WTC11 (cell line): ENCODE results near the gene RPS15. TPM values are rescaled to one million over a fixed set of nuclear protein-coding genes. Genes with fewer than 3 reads are reported as not detected.

Source experiments
- ATAC-seq: fragments of 200-7000 bp; cut with Tn5 transposase; 2 replicates; pipeline ENCODE4 v1.10.0; 2021; ENCODE audit warnings: mild to moderate bottlenecking, moderate library complexity
- CTCF ChIA-PET: fragments of 300-600 bp; sonication (Branson Sonifier 250); formaldehyde crosslinking; loops from one replicate; lab custom pipeline; 2021; ENCODE audit warnings: antibody characterized with exemption; lab: Charles Lee
- POLR2A ChIA-PET: fragments of 350-600 bp; sonication (Branson Sonifier 250); formaldehyde crosslinking; loops from one replicate; lab custom pipeline; 2021; ENCODE audit warnings: antibody characterized with exemption; lab: Charles Lee
- DNase-seq: peaks from one replicate; pipeline ENCODE4 v3.0.0; 2021; ENCODE audit warnings: low spot score
- H3K27ac Mint-ChIP-seq: 2 replicates; pipeline ENCODE4 v1.8.0; 2021; ENCODE audit warnings: mixed read lengths
- H3K27me3 Mint-ChIP-seq: 2 replicates; pipeline ENCODE4 v1.8.0; 2021; ENCODE audit warnings: low read depth, mild to moderate bottlenecking, moderate library complexity, mixed read lengths
- H3K36me3 Mint-ChIP-seq: 2 replicates; pipeline ENCODE4 v1.8.0; 2021; ENCODE audit warnings: mixed read lengths
- H3K4me1 Mint-ChIP-seq: 2 replicates; pipeline ENCODE4 v1.8.0; 2022; ENCODE audit warnings: mixed read lengths
- H3K4me3 Mint-ChIP-seq: 2 replicates; pipeline ENCODE4 v1.8.0; 2021; ENCODE audit warnings: mild to moderate bottlenecking, moderate library complexity, mixed read lengths
- H3K9me3 Mint-ChIP-seq: 2 replicates; pipeline ENCODE4 v1.8.0; 2021; ENCODE audit warnings: mixed read lengths
- CREB1 ChIP-seq: sonication (generic); formaldehyde crosslinking; IDR thresholded peaks from 2 replicates; pipeline ENCODE4 v1.8.0; 2023; ENCODE audit warnings: mild to moderate bottlenecking, missing genetic modification reagents
- EMX1 ChIP-seq: fragments of 250-450 bp; sonication (Bioruptor Pico); IDR thresholded peaks from 2 replicates; pipeline ENCODE4 v1.8.0; 2021; ENCODE audit warnings: mild to moderate bottlenecking
- FOXJ3 ChIP-seq: sonication (generic); formaldehyde crosslinking; IDR thresholded peaks from 2 replicates; pipeline ENCODE4 v1.9.0; 2021; ENCODE audit warnings: missing genetic modification reagents, mild to moderate bottlenecking, borderline replicate concordance
- IRF2 ChIP-seq: sonication (generic); formaldehyde crosslinking; IDR thresholded peaks from 2 replicates; pipeline ENCODE4 v1.8.0; 2022; ENCODE audit warnings: low read depth, missing genetic modification reagents, borderline replicate concordance
- MXD4 ChIP-seq: fragments of 250-450 bp; sonication (Bioruptor Pico); IDR thresholded peaks from 2 replicates; pipeline ENCODE4 v1.8.0; 2021; ENCODE audit warnings: mild to moderate bottlenecking, moderate library complexity, borderline replicate concordance
- NFATC4 ChIP-seq: fragments of 250-450 bp; sonication (Bioruptor Pico); IDR thresholded peaks from 2 replicates; pipeline ENCODE4 v1.9.0; 2021; ENCODE audit warnings: mild to moderate bottlenecking
- NFE2L1 ChIP-seq: sonication (generic); formaldehyde crosslinking; IDR thresholded peaks from 2 replicates; pipeline ENCODE4 v1.8.1; 2023; ENCODE audit warnings: missing genetic modification reagents
- PRRX2 ChIP-seq: fragments of 250-450 bp; sonication (Bioruptor Pico); IDR thresholded peaks from 2 replicates; pipeline ENCODE4 v1.8.0; 2021; ENCODE audit warnings: mild to moderate bottlenecking
- SOX15 ChIP-seq: fragments of 250-450 bp; sonication (Bioruptor Pico); IDR thresholded peaks from 2 replicates; pipeline ENCODE4 v1.9.0; 2021; ENCODE audit warnings: mild to moderate bottlenecking
- total RNA-seq: library from RNA; stranded (reverse); gene quantifications from 3 replicates; pipeline ENCODE4 v1.2.3, GENCODE V29; 2021
- TF ChIP-seq, protein P1 (sequence below): sonication (generic); formaldehyde crosslinking; IDR thresholded peaks from 2 replicates; pipeline ENCODE4 v1.8.1; 2023; ENCODE audit warnings: mild to moderate bottlenecking, missing genetic modification reagents, moderate library complexity
- TF ChIP-seq, protein P2 (sequence below): fragments of 250-450 bp; sonication (Bioruptor Pico); conservative IDR thresholded peaks from 2 replicates; pipeline ENCODE4 v1.9.0; 2021; ENCODE audit warnings: mild to moderate bottlenecking
- TF ChIP-seq, protein P3 (sequence below): fragments of 250-450 bp; sonication (Bioruptor Pico); IDR thresholded peaks from 2 replicates; pipeline ENCODE4 v1.9.0; 2021; ENCODE audit warnings: mild to moderate bottlenecking

RPS15 gene
- total RNA-seq, 1 experiment from 2014 or later = 1,932 TPM

DNA sequence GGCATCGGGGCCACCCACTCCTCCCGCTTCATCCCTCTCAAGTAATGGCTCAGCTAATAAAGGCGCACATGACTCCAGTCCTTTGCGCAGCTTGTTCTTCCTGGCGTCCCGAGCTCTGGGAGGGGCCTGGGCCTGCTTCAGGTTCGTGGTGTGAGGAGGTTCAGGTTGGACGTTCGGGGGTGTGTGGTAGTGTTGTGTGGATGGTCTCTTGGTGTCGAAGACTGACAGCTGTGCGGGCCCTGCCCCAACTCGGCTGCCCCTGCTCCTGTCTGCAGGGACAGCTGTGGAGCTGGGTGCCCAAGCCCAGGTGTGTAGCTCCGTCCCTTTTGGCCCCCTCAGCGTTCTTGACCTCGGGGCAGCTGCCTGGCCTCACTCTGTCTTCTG, 2.2 kb downstream of the RPS15 start:
- POLR2A ChIA-PET = interaction anchor here (1.2 kb wide), 1 partner anchor 174 kb away, joined by 4 read pairs; no protein-coding TSS in a partner anchor
- TF ChIP-seq SOX15 (CRISPR knock-in tag) = no peak
- no peak for TF ChIP-seq FOXJ3 (CRISPR knock-in tag)
- TF ChIP-seq NFE2L1 (CRISPR knock-in tag) = no peak
- TF ChIP-seq, protein P1, sequence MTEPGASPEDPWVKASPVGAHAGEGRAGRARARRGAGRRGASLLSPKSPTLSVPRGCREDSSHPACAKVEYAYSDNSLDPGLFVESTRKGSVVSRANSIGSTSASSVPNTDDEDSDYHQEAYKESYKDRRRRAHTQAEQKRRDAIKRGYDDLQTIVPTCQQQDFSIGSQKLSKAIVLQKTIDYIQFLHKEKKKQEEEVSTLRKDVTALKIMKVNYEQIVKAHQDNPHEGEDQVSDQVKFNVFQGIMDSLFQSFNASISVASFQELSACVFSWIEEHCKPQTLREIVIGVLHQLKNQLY (CRISPR knock-in tag) = no peak
- H3K27ac Mint-ChIP-seq = peak overlapping the region; percentile 93
- H3K36me3 Mint-ChIP-seq = peaks cover 42% of the 10 kb centered on the region
- no peaks in the 10 kb centered on the region for H3K9me3 Mint-ChIP-seq
- H3K27me3 Mint-ChIP-seq = peaks cover 2% of the 10 kb centered on the region; the same call in 1 of the 2 replicates
- peaks cover 24% of the 10 kb centered on the region for H3K4me1 Mint-ChIP-seq
- DNase-seq (no peak), ATAC-seq (no peak)
- CTCF ChIA-PET = interaction anchor here (0.9 kb wide), 1 partner anchor 106 kb away, joined by 3 read pairs; no protein-coding TSS in a partner anchor
- peak overlapping the region; percentile 97 for H3K4me3 Mint-ChIP-seq

DNA sequence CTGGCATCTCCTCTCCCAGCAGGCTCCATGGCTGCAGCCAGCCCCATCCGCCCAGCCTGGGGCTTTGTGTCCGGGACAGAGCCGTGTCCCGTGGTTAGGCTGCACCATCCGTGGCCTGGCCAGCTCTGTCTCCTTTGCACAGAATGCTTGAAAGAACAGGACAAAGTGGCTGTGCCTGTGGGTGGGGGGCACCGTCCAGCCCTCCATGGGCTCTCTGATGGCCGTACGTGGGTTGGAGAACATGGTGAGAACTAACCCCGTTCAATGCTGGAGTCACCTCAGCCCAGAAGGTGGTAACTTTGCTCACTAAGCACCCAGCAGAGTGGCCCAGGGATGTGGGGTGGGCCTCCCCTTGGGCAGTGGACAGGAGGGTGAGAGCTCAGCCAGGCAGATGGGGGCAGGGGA, 2.8 kb downstream of the RPS15 start:
- TF ChIP-seq MXD4 (CRISPR knock-in tag) (no peak), CREB1 (CRISPR knock-in tag) (0 out of 2 replicates have a peak, but pooled peaks have one; percentile 36)
- ChIA-PET POLR2A (interaction anchor here (0.7 to 1.2 kb wide), 2 partner anchors 14 to 174 kb away, joined by 4 to 9 read pairs; no protein-coding TSS in a partner anchor), CTCF (interaction anchor here (0.7 to 5.0 kb wide), 4 partner anchors 16 to 413 kb away, joined by 3 to 56 read pairs (median 4); no protein-coding TSS in a partner anchor)
- ATAC-seq (no peak), DNase-seq (no peak)
- peak overlapping the region; percentile 97 for H3K4me3 Mint-ChIP-seq
- H3K27ac Mint-ChIP-seq = peak overlapping the region; percentile 93
- peaks cover 39% of the 10 kb centered on the region for H3K36me3 Mint-ChIP-seq
- H3K4me1 Mint-ChIP-seq = peaks cover 24% of the 10 kb centered on the region
- peaks cover 3% of the 10 kb centered on the region; the same call in 1 of the 2 replicates for H3K27me3 Mint-ChIP-seq
- H3K9me3 Mint-ChIP-seq = no peaks in the 10 kb centered on the region

DNA sequence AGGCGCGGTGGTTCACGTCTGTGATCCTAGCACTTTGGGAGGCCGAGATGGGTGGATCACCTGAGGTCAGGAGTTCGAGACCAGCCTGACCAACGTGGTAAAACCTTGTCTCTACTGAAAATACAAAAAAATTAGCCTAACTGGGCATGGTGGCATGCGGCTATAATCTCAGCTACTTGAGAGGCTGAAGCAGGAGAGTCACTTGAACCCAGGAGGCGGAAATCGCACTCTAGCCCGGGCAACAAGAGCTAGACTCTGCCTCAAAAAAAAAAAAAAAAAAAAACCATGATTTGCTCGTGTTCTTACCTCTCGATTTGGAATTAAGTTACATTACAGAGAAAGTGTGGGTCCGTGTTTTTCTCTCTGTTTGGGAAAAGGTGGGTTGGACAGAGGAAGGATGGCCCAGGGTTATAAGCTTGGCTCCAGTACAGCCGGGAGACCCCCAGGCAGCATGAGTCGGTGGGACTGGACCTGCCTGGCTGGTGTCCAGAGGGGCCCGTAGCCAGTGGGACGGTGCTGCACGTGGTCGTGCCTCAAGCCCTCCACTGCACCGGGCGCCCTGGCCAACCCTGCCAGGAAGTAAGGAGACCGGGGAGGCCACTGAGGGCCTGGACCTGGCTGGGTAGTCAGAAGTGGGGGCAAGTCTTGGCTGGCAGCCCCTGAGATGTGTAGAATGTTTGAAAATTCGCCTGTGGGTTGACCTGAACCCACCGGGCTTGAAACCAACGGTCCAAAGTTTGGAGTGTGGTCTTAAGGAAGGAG, 3.7 kb downstream of the RPS15 start:
- no peaks in the 10 kb centered on the region for H3K9me3 Mint-ChIP-seq
- POLR2A ChIA-PET = interaction anchor here (0.7 kb wide), 1 partner anchor 15 kb away, joined by 9 read pairs; no protein-coding TSS in a partner anchor
- H3K4me1 Mint-ChIP-seq = peaks cover 24% of the 10 kb centered on the region
- peak; percentile 38; the same call in 1 of the 2 replicates for TF ChIP-seq PRRX2 (CRISPR knock-in tag)
- peak; percentile 46; the same call in 1 of the 2 replicates for TF ChIP-seq EMX1 (CRISPR knock-in tag)
- TF ChIP-seq, protein P2, sequence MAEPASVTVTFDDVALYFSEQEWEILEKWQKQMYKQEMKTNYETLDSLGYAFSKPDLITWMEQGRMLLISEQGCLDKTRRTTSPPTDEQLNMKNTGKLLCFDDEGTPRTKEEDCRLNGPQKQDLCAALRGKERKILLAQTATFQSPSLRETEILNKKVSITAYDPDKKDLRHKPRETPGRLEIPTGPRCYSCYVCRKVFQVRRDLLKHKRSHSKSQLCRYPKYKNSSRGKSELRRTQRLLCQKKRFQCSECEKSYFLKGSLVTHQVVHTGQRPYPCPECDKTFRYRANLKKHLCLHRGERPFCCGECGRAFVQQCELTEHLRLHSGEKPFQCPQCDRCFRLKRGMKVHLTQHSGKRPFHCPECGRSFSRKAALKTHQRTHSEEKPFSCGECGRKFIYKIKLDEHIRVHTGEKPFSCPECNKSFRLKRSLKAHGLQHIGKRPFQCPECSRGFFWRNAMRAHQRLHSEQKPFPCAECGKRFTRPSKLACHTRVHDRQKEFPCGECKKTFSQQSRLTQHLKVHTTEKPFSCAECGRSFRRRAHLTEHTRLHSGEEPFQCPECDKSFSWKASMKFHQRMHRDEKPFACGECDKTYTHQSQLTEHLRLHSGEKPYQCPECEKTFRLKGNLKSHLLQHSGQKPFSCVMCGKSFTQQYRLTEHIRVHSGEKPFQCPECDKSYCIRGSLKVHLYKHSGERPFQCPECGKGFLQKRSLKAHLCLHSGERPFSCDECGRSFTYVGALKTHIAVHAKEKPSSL (CRISPR knock-in tag) = peak; percentile 59; the same call in 1 of the 2 replicates
- TF ChIP-seq, protein P3, sequence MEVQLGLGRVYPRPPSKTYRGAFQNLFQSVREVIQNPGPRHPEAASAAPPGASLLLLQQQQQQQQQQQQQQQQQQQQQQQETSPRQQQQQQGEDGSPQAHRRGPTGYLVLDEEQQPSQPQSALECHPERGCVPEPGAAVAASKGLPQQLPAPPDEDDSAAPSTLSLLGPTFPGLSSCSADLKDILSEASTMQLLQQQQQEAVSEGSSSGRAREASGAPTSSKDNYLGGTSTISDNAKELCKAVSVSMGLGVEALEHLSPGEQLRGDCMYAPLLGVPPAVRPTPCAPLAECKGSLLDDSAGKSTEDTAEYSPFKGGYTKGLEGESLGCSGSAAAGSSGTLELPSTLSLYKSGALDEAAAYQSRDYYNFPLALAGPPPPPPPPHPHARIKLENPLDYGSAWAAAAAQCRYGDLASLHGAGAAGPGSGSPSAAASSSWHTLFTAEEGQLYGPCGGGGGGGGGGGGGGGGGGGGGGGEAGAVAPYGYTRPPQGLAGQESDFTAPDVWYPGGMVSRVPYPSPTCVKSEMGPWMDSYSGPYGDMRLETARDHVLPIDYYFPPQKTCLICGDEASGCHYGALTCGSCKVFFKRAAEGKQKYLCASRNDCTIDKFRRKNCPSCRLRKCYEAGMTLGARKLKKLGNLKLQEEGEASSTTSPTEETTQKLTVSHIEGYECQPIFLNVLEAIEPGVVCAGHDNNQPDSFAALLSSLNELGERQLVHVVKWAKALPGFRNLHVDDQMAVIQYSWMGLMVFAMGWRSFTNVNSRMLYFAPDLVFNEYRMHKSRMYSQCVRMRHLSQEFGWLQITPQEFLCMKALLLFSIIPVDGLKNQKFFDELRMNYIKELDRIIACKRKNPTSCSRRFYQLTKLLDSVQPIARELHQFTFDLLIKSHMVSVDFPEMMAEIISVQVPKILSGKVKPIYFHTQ = no peak
- no peak for TF ChIP-seq IRF2 (CRISPR knock-in tag)
- 0 out of 2 replicates have a peak, but pooled peaks have one; percentile 27 for TF ChIP-seq NFATC4 (CRISPR knock-in tag)
- H3K27ac Mint-ChIP-seq = peak overlapping the region; percentile 23
- ATAC-seq = no peak
- CTCF ChIA-PET = interaction anchor here (0.6 to 5.0 kb wide), 4 partner anchors 16 to 413 kb away, joined by 3 to 56 read pairs (median 4); no protein-coding TSS in a partner anchor
- peaks cover 39% of the 10 kb centered on the region for H3K36me3 Mint-ChIP-seq
- DNase-seq = no peak
- H3K4me3 Mint-ChIP-seq = peak overlapping the region; percentile 45
- H3K27me3 Mint-ChIP-seq = peaks cover 7% of the 10 kb centered on the region
